ENCODE measurements around the gene KIAA0930. TPM values are rescaled to one million over a fixed set of nuclear protein-coding genes. Genes with fewer than 3 reads are reported as not detected.

The KIAA0930 gene
- total RNA-seq, 1 donor from 2014 or later, result 18.6 TPM

DNA sequence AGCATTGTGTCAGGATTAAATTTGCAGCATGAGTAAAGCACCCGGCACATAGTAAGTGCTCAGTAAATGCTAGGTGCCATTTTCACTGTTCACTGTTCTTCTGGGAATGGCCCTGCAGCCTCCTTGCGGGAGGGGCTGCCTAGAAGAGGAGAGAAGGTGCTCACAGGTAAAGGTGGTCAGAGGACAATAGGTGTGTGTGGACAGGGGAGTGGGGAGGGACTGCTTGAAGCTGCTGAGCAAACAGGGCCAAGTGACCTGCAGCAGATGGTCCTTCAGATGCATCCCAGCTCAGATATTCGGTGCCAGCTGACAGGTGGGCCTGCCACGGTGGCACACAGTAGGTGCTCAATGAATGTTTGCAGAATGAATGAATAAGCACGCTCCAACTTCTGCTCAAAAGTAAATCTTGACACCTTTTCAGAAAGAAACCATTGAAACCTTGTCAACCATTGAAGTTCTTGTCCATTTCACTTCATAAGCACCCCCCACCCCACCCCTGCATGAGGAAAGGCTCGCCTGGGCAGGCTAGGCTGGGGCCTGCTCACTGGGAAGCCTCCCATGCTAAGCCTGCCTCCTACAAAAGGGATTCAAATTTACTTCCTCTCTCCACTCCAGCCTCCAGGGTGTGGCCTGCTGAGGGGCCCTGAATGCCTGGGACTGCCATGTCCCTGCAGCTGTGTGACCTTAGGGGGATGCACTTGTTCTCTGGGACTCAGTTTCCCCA, 1.6 kb downstream of the KIAA0930 start:
- intact Hi-C loops (cut with micrococcal nuclease), result no loop called here

DNA sequence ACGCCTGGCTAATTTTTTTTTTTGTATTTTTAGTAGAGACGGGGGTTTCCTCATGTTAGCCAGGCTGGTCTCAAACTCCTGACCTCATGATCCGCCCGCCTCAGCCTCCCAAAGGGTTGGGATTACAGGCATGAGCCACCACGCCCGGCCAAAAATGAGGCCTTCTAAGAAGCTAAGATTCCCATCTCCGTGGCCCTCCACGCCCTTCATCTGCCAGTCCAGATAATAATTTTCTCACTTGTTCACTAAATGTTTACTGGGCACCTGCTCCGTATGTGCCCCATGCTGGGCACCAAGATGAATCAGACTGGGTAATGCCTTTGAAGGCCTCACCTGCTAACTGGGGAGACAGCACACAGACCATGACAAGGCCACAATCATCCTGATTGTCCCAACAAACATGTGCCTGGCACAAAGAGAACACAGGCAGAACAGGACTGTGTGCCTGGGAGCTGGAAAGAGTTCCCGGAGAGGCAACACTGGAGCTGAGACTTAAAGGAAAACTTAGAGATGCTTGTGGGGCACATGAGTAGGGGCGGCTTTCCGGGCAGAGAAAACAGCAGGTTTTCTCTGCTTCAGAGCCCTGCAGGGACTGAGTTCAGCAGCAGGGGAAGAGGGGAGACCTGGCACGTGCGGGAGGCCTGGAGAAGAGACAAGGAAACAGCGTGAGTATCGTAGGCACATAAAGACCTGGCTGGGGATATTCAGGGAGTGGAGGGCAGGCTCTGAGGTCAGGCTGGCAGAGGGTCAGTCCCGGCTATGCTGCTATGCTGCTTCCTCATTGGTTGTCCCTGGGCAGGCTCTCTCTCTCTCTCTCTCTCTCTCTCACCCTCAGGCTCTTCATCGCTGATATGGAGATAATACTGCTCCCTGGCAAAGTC, 2.4 kb downstream of the KIAA0930 start:
- intact Hi-C loops (cut with micrococcal nuclease), result no loop called here

DNA sequence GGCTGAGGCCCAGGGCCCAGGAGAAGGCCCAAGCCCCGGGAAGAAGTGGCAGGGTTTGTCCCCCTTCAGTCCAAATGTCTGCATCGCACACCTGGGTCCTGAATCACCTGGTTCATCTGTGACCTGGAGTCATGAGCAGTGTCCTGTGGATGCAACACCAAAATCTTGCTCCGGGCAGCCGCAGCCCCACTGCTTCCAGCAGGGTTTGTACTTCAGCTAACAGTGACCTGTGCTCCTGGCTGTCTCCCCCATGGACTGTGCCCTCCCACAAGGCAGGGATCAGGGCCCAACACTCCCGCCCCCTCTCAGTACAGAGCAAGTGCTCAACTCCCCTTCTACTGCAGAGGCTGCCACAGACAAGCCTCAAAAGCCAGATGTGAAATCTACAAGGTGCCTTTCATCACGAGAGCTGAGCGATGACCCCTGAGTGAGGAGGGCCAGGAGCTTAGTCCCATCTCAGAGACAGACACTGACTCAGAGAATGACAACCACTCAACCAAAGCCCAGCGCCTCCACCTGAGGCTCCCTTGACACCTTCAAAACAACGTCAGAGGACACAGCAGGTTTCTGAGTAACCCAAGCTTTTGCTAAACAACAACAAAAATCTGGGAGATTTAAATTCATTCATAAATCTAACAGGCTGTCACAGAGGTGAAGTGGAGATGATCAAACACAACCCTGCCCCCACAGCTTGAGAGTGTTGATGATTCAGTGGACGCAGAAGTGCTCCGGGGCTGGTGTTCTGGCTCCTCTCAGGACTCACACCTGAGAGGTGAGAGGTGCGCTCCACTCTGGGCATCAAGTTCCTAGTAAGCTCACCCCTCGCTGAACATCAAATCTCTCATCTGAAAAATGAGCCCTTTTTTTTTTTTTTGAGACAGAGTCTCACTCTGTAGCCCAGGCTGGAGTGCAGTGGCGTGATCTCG, 3.4 kb downstream of the KIAA0930 start:
- intact Hi-C loops (cut with micrococcal nuclease), result no loop called here

DNA sequence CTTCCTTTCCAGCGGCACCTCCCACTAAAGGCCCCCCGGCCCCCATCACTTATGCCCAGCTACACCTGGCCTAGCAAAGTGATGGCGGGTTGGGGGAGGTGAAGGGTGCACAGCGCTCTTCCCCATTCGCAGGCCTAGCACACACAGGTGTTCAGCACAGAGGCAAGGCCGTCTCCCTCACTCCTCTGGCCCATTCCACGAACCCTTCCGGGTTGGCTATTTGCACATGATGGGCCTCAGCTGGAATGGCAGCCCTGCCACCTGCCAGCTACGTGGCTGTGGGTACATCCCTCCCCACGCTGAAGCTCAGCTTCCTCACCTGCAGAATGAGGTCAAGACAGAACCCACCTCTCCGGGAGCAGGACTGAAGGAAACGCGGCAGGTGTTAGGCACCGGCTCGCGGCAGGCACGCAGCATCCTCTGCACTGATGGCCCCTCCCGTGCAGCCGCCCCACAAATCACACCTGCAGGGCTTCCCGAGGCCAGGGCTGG, 4.8 kb downstream of the KIAA0930 start:
- intact Hi-C loops (cut with micrococcal nuclease), result no loop called here

DNA sequence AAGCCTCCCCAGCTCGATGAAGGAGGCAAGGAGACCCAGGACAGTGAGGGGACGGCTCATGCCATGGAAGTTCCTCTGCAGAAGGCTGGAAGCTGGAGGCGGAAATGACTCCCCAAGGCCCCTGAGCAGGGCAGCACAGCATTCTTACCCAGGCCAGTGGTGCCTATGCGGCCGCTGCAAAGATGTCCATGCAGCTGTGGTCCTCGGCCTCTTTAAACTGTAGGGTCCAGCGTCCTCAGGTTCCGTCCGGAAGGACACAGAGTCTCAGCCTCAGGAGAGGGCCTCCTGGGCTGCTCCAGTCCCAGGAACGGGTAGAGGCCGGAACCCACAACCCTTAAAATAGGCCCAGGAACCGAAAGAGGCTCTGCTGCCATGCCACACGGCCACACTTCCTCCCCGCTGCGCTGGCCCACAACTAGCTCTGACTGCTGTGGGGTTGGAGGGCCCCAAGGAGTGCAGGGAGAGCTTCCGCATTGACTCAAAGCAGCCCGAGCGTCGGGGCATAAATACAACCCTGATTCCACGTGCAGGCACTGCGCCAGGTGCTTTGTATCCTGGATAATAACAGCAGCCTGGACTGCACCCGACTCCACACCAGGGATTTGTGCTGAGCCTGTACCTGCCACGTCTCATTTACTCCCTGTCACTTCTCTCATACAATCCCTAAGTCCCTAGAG, 5.5 kb downstream of the KIAA0930 start:
- intact Hi-C loops (cut with micrococcal nuclease), result no loop called here

DNA sequence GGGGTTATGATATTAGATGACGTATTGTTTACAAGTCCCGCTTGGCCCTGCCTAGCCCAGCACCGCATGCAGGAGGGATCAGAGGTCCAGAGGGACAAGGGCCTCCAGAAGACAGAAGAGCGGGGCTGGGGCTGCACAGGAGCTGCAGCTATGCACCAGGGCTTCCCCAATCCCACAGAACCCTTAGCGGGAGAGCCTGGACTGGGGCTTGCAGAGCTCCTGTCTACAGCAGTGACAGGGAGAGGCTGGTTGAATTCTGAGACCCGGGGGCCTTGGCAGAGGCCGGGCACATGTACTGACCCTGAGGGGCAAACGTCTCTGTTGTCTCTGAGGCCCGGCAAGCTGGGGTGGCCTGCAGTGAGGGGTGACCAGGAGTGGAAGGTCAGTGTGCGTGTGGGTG, 6.9 kb downstream of the KIAA0930 start:
- intact Hi-C loops (cut with micrococcal nuclease), result no loop called here

DNA sequence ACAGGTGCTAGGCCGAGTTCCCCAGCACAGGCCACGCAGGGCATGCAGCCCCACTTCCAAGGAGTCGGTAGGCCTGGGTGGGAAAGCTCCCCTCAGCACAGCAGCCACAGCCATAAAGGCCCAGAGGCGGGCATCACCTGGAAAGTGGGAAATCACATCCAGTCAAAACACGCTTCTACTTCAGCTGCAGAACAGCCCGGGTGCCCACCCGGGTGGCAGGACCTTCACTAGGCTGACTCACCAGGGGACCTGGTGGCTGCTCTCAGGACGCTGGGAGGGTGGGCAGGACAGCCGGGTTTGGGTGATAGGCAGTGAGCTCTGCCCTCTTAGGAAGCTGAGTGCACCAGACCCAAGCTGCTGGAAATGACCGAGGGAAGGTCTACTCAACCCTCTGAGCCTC, 7.3 kb downstream of the KIAA0930 start:
- intact Hi-C loops (cut with micrococcal nuclease), result no loop called here

DNA sequence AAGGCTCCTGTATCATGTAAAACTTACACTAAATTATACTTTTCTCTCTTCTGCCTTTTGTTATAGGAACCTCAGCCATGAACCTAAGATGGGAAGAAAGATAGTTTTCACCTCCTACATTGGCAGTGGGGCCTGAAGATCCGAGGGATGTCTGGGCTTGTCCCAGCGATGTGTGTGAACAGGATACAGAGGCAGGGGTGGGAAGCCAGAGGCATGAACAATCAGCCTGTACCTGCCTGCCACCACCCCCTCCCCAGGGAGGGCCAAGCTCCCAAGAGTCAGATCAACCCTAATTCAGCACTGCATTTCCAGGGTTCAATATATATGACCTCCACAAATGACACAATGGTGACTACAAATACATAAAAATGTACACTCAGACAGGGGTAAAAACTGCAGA, 9.4 kb downstream of the KIAA0930 start:
- intact Hi-C loops (cut with micrococcal nuclease), result no loop called here

DNA sequence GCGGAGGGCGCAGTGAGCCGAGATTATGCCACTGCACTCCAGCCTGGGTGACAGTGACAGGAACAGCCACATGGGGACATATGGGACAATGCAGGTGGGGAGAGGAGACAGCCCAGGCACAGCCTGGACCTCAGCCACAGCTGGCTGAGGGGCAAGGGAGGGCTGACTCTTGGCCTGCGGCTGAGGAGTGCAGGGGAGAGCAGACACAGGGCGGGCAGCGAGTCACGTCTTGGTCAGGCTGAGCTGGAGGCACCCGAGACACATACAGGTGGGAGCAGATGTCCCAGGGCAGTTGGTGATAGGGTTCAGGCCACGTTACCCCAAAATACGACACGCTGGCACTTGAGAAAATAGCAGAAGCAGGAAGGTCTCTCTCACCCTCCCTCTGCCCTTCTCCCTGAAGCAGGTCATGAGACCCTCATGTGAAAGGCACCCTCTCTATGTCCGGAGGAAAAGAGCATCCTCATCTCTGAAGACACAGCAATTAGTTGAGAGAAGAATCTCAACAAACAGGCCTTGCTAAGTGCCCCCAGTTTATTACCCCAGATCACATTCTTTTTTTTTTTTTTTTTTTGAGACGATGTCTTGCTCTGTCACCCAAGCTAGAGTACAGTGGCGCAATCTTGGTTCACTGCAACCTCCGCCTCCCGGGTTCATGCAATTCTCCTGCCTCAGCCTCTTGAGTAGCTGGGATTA, 10.5 kb downstream of the KIAA0930 start:
- intact Hi-C loops (cut with micrococcal nuclease), result no loop called here

DNA sequence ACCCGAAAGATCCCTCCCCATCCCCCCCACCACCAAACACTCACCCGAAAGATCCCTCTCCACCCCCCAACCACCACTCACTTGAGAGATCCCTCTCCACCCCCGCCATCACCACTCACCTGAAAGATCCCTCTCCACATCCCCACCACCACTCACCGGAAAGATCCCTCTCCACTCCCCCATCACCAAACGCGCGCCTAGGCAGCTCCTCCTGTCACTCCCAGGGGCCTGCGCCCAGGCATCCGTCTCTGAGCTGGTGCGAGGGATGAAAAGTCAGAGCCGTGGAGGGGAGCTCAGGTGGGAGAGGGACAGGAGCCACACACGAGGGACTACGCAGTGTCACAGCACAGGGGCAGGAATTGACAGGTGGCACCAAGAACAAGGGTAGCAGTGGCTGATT, 11.5 kb downstream of the KIAA0930 start:
- intact Hi-C loops (cut with micrococcal nuclease), result no loop called here

DNA sequence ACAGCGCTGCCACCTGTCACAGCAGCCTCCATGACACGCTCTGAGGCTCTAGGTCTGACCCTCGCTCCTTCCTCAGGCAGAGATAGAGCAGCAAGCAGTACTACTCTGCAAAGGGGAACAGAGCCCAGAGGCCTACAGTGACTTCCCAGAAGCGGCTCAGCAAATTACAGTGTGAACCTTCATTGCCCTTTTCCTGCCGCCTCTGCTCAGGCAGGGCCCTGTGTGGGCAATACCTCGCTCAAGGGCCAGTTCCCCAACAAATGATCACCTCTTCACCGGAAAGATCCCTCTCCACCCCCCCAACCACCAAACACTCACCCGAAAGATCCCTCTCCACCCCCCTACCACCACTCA, 12.3 kb downstream of the KIAA0930 start:
- intact Hi-C loops (cut with micrococcal nuclease), result no loop called here

DNA sequence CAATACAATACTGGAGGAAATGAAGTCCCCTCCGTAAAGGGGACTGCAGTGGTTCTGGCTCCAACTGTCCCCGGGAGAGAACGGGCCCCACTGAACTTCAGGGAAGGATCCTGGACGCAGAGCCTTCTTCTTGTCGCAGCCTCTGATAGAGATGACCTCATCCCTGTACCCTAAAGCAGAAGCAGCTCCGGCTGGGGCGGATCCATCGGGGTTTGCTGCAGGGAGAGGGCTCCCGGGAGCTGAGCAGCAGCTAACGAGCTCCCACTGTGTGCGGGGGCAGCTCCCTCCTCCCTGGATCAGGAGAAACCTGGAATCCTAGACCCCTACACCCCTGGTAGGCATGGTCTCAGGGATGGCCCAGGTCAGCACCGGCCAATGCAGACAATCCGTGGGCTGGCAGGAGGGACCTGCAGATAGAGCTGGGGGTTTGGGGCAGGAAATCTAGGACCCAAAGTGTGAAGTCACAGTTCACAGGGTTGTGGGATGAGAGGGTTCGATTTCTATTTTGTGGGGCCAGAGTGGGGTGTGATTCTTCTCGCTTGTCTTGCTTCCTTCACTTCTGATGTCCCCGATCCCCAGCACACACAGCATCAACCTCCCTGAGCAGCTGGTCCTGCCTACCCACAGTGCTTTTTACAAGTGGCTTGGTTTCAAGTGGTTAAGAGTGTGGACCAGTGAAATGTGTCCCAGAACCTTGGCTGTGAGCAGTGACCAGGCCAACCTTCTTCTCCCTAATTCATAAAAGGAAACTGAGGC, 12.9 kb downstream of the KIAA0930 start:
- intact Hi-C loops (cut with micrococcal nuclease), result no loop called here

DNA sequence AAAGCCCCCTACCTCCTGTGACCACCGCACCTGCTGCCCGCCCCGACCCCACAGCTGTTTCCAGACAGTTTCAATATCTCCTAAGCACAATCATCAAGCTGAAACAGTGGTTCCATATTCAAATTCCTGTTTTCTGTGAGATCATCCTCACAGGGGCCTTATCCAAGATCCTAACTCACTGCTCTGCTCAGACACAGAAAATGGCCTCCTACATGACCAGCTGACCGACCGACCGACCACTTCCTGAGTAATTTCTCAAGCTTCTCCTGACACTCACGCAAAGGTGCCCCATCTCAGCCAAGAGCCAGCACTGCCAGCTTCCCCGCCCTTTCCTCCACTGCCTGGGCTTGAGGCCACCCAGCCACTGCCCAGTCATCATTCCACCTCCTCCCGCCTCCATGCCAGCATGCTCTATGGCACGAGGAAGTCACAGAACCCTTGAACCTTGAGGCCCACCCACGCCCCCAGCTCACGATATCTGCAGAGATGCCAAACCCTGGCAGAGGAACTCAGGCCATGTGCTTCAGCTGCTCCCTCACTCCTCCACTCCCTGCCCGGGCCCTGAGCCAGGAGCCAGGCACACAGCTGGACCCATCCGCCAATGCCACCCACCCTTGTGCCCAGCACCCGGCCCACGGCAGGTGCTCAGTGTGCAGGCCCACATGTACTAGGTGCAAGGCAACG, 14.0 kb downstream of the KIAA0930 start:
- intact Hi-C loops (cut with micrococcal nuclease), result no loop called here

DNA sequence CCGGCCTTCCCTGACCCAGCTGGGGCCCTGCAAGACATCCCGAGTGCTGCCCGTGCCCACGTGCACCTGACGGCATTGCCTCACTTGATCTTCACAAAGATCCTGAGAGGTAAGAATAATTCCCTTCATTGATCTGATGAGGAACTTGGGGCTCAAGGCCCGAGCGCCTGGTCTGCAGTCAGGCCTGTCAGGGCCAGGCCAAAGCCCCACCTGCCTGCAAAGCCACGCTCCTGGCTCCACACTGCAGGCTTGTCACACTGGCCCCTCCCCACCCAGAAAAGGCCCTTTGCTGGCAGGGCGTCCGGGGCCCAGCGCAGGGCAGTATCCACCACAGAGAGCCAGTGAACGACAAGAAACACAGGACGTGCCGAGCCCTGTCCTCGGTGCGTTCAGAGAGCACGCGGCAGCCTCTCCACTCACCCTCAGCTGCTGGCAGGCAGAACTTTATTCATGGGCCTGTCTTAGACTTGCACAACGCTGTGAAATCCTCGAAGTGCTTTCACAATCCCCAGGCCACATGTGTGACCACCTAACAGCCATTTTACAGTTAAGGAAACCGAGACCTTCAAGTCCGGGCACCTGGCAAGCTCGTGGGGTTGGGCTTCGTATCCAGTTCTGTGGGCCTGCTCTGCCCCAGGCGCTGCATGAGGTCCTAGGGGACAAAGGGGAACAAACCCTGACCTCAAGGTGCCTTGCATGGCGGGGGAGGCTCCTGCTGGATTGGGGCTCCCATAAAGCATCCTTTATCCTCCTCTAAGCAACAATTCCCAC, 14.8 kb downstream of the KIAA0930 start:
- intact Hi-C loops (cut with micrococcal nuclease), result no loop called here

DNA sequence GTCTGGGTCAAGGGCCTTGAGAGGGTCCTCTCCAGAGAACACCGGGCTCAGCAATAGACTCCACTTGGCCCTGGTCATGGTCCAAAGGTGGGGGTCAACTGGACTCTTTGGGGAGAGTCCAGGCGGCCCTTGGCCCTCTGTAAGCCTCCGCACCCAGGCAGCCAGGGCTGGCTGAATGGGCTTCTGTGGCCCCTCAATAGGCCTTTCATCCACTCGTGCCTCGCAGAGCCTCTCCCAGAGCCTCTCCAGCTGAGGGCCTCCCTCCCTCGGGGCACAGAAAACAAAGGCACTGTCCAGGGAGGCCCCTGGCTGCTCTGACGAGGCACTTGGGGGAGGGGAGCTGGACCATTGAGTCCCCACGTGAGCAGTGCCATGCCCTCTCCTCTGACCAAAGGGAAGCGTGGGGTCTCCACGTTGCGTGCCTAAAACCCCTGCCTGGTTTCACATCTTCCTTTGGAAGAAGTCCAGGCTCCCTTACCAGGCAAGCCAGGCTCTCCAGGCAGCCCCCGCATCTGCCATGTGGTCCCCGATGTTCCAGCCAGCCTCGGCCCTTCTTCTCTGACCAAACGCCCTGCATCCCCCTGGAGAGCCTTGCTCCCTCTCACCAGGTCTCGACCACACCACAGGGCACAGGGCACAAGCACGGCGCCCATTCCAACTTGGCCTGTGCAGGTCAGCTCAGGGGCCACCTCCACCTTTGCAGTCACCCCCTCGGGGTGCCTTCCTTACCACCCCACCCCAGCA, 15.5 kb downstream of the KIAA0930 start:
- intact Hi-C loops (cut with micrococcal nuclease), result no loop called here

DNA sequence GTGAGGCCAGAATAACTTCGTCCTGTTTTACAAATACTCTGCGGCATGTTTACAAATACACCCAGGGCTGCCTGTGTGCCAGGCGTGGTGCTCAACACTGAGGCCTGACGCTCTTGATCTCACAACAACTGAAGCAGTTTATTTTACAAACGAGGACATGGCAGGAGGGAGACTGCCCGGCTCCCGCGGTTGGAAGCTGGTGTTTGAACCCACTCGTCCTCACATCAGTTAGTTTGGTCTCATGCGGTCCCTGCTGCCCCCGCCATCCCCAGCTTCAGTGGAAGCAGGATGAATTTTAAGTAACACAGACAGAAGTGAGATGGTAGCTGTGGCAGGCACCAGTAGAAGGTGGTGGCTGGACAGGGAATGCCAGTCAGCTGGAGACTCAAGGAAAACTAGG, 16.4 kb downstream of the KIAA0930 start:
- intact Hi-C loops (cut with micrococcal nuclease), result no loop called here

DNA sequence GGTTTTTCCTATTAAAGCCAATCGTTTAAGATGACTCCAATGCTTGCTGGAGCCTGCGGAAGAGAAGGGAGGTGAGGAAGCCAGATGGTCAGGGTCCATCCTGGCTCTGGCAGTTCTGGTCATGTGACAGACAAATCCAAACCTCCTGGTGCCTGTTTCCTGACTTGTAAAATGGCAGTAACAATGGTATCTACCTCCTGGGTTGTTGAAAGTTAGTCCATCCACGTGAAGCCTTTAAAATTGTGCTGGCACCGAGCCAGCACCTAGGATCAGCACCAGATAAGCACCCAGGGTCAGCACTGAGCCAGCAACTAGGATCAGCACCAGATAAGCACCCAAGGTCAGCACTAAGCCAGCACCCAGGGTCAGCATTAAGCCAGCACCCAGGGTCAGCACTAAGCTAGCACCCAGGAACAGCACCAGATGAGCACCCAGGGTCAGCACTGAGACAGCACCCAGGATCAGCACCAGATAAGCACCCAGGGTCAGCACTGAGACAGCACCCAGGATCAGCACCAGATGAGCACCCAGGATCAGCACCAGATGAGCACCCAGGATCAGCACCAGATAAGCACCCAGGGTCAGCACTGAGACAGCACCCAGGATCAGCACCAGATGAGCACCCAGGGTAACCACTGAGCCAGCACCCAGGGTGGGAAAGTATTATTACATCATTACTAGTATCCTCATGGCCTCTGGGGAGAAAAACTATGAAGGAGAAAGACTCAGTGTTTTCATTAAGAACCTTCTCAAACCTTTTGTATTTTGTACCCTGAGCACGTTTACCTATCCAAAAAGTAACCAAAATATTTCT, 17.2 kb downstream of the KIAA0930 start:
- intact Hi-C loops (cut with micrococcal nuclease), result no loop called here

Measured in T-helper 2 cell treated with Interferon-gamma antibody and Interleukin-4, amounts not matched to agents 100 ng/mL and 5 ng/mL, for 36 hours (primary cell).